Endothelial cell of umbilical vein (primary cell): Measurements from ENCODE around the gene CALR3. TPM values are rescaled to one million over a fixed set of nuclear protein-coding genes. Genes with fewer than 3 reads are reported as not detected.

Experiments used
- BruUV-seq: library from RNA; stranded (reverse); fragments of 400-500 nt; replicated peaks from 2 replicates; lab custom pipeline; 2021; lab: Mats Ljungman, UMichigan
- CTCF ChIA-PET: fragments of 300-600, 350-600 bp; sonication (Branson Sonifier 250); formaldehyde crosslinking; loops from one replicate; lab custom pipeline; 2021; ENCODE audit warnings: antibody characterized with exemption, inconsistent platforms; lab: Charles Lee
- POLR2A ChIA-PET: fragments of 300-600, 350-600 bp; sonication (Branson Sonifier 250); formaldehyde crosslinking; loops from one replicate; lab custom pipeline; 2021; ENCODE audit warnings: antibody characterized with exemption, inconsistent platforms; lab: Charles Lee
- DNase-seq: peaks from one replicate; pipeline ENCODE4 v3.0.0-alpha.2; 2011; ENCODE audit warnings: low read depth, low spot score
- FAIRE-seq: peaks from 2 replicates; lab custom pipeline; 2011; peaks lifted over from hg19 to GRCh38; lab: Jason Lieb, UNC
- H2AFZ ChIP-seq: 2 replicates; pipeline ENCODE4 v1.6.0; 2012; ENCODE audit warnings: low read depth, low read length, control low read depth, inconsistent platforms
- H3K27ac ChIP-seq: 2 replicates; pipeline ENCODE4 v1.5.1; 2011; ENCODE audit warnings: low read depth, mild to moderate bottlenecking, control low read depth, low read length, moderate library complexity; ENCODE audit not compliant: insufficient read depth
- H3K27me3 ChIP-seq, 2 experiments: 2 replicates each; pipeline versions ENCODE4 v1.6.0 to v1.6.1; 2011; ENCODE audit warnings: low read length in 2 of 2, mixed read lengths in 1 of 2; ENCODE audit not compliant: control insufficient read depth in 2 of 2, insufficient read depth in 2 of 2
- H3K36me3 ChIP-seq, 2 experiments: 2 replicates in 1 of 2; 3 replicates in 1 of 2; pipeline ENCODE4 v1.5.1; 2011; ENCODE audit warnings: low read length in 2 of 2, mild to moderate bottlenecking in 1 of 2, moderate library complexity in 1 of 2; ENCODE audit not compliant: control insufficient read depth in 2 of 2, insufficient read depth in 2 of 2; ENCODE audit errors: extremely low read depth in 1 of 2
- H3K4me1 ChIP-seq: 3 replicates; pipeline ENCODE4 v1.5.1; 2011; ENCODE audit warnings: mild to moderate bottlenecking, low read length; ENCODE audit not compliant: control insufficient read depth, insufficient read depth; ENCODE audit errors: extremely low read depth
- H3K4me2 ChIP-seq: 2 replicates; pipeline ENCODE4 v1.6.1; 2011; ENCODE audit warnings: low read length, control low read depth, mixed read lengths; ENCODE audit not compliant: insufficient read depth
- H3K4me3 ChIP-seq, 3 experiments: fragments of 200-600 bp in 1 of 3; sonication (generic), shearing (Covaris generic) in 1 of 3; replicated peaks in 1 of 3; 2 replicates each; pipeline ENCODE4 v1.5.1; 2011 to 2016; ENCODE audit warnings: control low read depth in 3 of 3, low read length in 3 of 3, mild to moderate bottlenecking in 2 of 3, inconsistent platforms in 1 of 3, low read depth in 1 of 3, moderate library complexity in 1 of 3; ENCODE audit not compliant: insufficient read depth in 1 of 3
- H3K79me2 ChIP-seq: 2 replicates; pipeline ENCODE4 v1.6.0; 2012; ENCODE audit warnings: low read length, inconsistent platforms; ENCODE audit not compliant: control insufficient read depth, insufficient read depth
- H3K9ac ChIP-seq: replicated peaks from 2 replicates; pipeline ENCODE3; 2011; ENCODE audit warnings: low read length, control low read depth; ENCODE audit not compliant: insufficient read depth; ENCODE audit errors: extremely low read depth
- H3K9me1 ChIP-seq: replicated peaks from 3 replicates; pipeline ENCODE4 v1.6.0; 2011; ENCODE audit warnings: mild to moderate bottlenecking, low read length; ENCODE audit not compliant: control insufficient read depth, insufficient read depth; ENCODE audit errors: extremely low read depth
- H3K9me3 ChIP-seq: replicated peaks from 2 replicates; pipeline ENCODE4 v1.5.1; 2012; ENCODE audit warnings: low read length, inconsistent platforms; ENCODE audit not compliant: control insufficient read depth, insufficient read depth
- H4K20me1 ChIP-seq: replicated peaks from 2 replicates; pipeline ENCODE3; 2011; ENCODE audit warnings: mild to moderate bottlenecking, low read length; ENCODE audit not compliant: control insufficient read depth, insufficient read depth; ENCODE audit errors: extremely low read depth
- CTCF ChIP-seq, 2 donors: IDR thresholded peaks; 1 replicate in 1 of 2; 2 replicates in 1 of 2; pipeline ENCODE4 v1.5.1; 2011; ENCODE audit warnings: low read length in 2 of 2, mild to moderate bottlenecking in 2 of 2, moderate library complexity in 2 of 2, control low read depth in 1 of 2, inconsistent platforms in 1 of 2, low read depth in 1 of 2; ENCODE audit not compliant: insufficient read depth in 1 of 2; ENCODE audit errors: extremely low read depth in 1 of 2
- EZH2 ChIP-seq: IDR thresholded peaks from 2 replicates; pipeline ENCODE4 v1.6.1; 2012; ENCODE audit warnings: borderline replicate concordance, low read depth, mild to moderate bottlenecking, moderate library complexity, low read length, inconsistent platforms; ENCODE audit not compliant: severe bottlenecking
- FOS ChIP-seq: IDR thresholded peaks from 2 replicates; pipeline ENCODE4 v1.6.1; 2011; ENCODE audit warnings: mild to moderate bottlenecking, low read length, moderate library complexity, borderline replicate concordance; ENCODE audit not compliant: insufficient read depth
- GATA2 ChIP-seq: IDR thresholded peaks from 2 replicates; pipeline ENCODE4 v1.7.0; 2011; ENCODE audit warnings: low read depth, mild to moderate bottlenecking, moderate library complexity, mixed read lengths, low read length; ENCODE audit not compliant: insufficient read length, insufficient read depth
- JUN ChIP-seq: IDR thresholded peaks from 2 replicates; pipeline ENCODE4 v1.6.1; 2011; ENCODE audit warnings: borderline replicate concordance, low read depth; ENCODE audit not compliant: insufficient read length, insufficient read depth
- MAX ChIP-seq: IDR thresholded peaks from 2 replicates; pipeline ENCODE4 v1.6.1; 2011; ENCODE audit not compliant: insufficient read depth, insufficient read length
- MYC ChIP-seq: IDR thresholded peaks from one replicate; pipeline ENCODE4 v1.6.1; 2011; ENCODE audit warnings: mild to moderate bottlenecking, low read depth, low read length
- POLR2A ChIP-seq: IDR thresholded peaks from 2 replicates; pipeline ENCODE4 v1.6.1; 2012; ENCODE audit warnings: low read depth, mild to moderate bottlenecking, control low read depth, low read length
- POLR2AphosphoS5 ChIP-seq: IDR thresholded peaks from 2 replicates; pipeline ENCODE4 v1.6.1; 2012; ENCODE audit warnings: low read depth, mild to moderate bottlenecking, control low read depth, low read length, moderate library complexity; ENCODE audit not compliant: insufficient read depth
- dilution Hi-C: fragments of 300-500 bp; cut with MboI; formaldehyde crosslinking; loops from one replicate; pipeline ENCODE4 v1.15.0; 2019; ENCODE audit warnings: low sequenced_read_pairs; ENCODE audit not compliant: extremely low pct_ligation_motif_present
- intact Hi-C: fragments of 100-400 bp; cut with micrococcal nuclease; formaldehyde crosslinking; loops from one replicate; pipeline ENCODE4 v1.10.0; 2022
- polyA plus RNA-seq, 4 experiments: library from polyadenylated mRNA; depleted of rRNA in 3 of 4; stranded (reverse) in 3 of 4; unstranded in 1 of 4; fragments of >200 nt; gene quantifications; 2 replicates each; pipeline versions ENCODE4 v1.2.1 to v1.2.3, GENCODE V29; 2011 to 2012; ENCODE audit warnings: missing spikeins in 1 of 4
- total RNA-seq: library from RNA; stranded (reverse); gene quantifications from 2 replicates; pipeline ENCODE4 v1.2.3, GENCODE V29; 2021

The CALR3 gene
- total and polyA plus RNA-seq, 2 donors (not counting 3 experiments of a cell fraction or from before 2014, with no cell fraction given), result not detected

- no peaks in the 10 kb centered on the region for H3K27me3 ChIP-seq
- no peak overlapping the region for H3K9ac ChIP-seq
- intact Hi-C loops (no loop called here), dilution Hi-C loops (no loop called here)
- BruUV-seq, result no TSS peak
- no peak overlapping the region for H2AFZ ChIP-seq
- TF ChIP-seq MYC (no peak), EZH2 (no peak), MAX (no peak), JUN (no peak), GATA2 (no peak), POLR2AphosphoS5 (no peak), FOS (no peak), CTCF (IDR thresholded peaks at IDR 0.05; ENCODE audit: extremely low read depth in 1 of 2, insufficient read depth in 1 of 2, low read depth in 1 of 2, low read length in 2 of 2) (no peak), POLR2A (no peak)
- CTCF ChIA-PET, result interaction anchor here (1.0 to 1.1 kb wide), 2 partner anchors 11 to 75 kb away, joined by 3 to 4 read pairs; no protein-coding TSS in a partner anchor
- no peaks in the 10 kb centered on the region for H3K9me1 ChIP-seq
- no peak overlapping the region for H3K4me2 ChIP-seq
- FAIRE-seq (no peak), DNase-seq (no peak)
- peaks cover 11 to 45% of the 10 kb centered on the region in 2 experiments for H3K36me3 ChIP-seq
- H3K4me3 ChIP-seq, result no peak overlapping the region
- H3K4me1 ChIP-seq, result no peaks in the 10 kb centered on the region
- no peaks in the 10 kb centered on the region for H4K20me1 ChIP-seq
- POLR2A ChIA-PET, result no interaction called here
- H3K9me3 ChIP-seq, result no peaks in the 10 kb centered on the region
- no peaks in the 10 kb centered on the region for H3K79me2 ChIP-seq
- no peak overlapping the region for H3K27ac ChIP-seq
Measured at GRCh38 chr19:16516923-16517610, 21.1 kb upstream of the CALR3 start.
